Activated CD4-positive, CD25-positive, alpha-beta regulatory T cell treated with anti-CD3 and anti-CD28 coated beads, Interleukin-2, amount 50 U/mL, for 72 hours (primary cell): ENCODE measurements around the gene FOXO1.
A peak's percentile ranks its signal among the peaks of the same experiment; 100 is the strongest.

Experiments used
- DNase-seq: peaks from one replicate; pipeline ENCODE4 v3.0.0; 2021

The FOXO1 gene

GRCh38 chr13:40537146-40537895, 129.1 kb downstream of the FOXO1 start:
- no peak for DNase-seq

- no peak for DNase-seq
Observed at GRCh38 chr13:40536443-40537113, 129.9 kb downstream of the FOXO1 start.

- DNase-seq, result no peak
Observed at GRCh38 chr13:40535345-40535836, 131.1 kb downstream of the FOXO1 start.

- no peak for DNase-seq
Observed at GRCh38 chr13:40534456-40534855, 132.0 kb downstream of the FOXO1 start.

- no peak for DNase-seq
Observed at GRCh38 chr13:40533072-40533471, 133.4 kb downstream of the FOXO1 start.

GRCh38 chr13:40530961-40531360, 135.5 kb downstream of the FOXO1 start:
- no peak for DNase-seq

GRCh38 chr13:40528881-40529280, 137.6 kb downstream of the FOXO1 start:
- DNase-seq, result no peak

- no peak for DNase-seq
Observed at GRCh38 chr13:40527914-40528313, 138.5 kb downstream of the FOXO1 start.

GRCh38 chr13:40522282-40522681, 144.2 kb downstream of the FOXO1 start:
- DNase-seq, result no peak

GRCh38 chr13:40520916-40521315, 145.5 kb downstream of the FOXO1 start:
- DNase-seq, result no peak

- DNase-seq, result no peak
Observed at GRCh38 chr13:40519637-40520036, 146.8 kb downstream of the FOXO1 start.

GRCh38 chr13:40518481-40518882, 148.0 kb downstream of the FOXO1 start:
- peak; percentile 51 for DNase-seq

GRCh38 chr13:40517486-40518480, 148.7 kb downstream of the FOXO1 start:
- no peak for DNase-seq

- no peak for DNase-seq
Observed at GRCh38 chr13:40515702-40516101, 150.7 kb downstream of the FOXO1 start.

GRCh38 chr13:40514802-40515201, 151.6 kb downstream of the FOXO1 start:
- no peak for DNase-seq

GRCh38 chr13:40509876-40510275, 156.6 kb downstream of the FOXO1 start:
- DNase-seq, result no peak

- no peak for DNase-seq
Observed at GRCh38 chr13:40508767-40509342, 157.6 kb downstream of the FOXO1 start.

- DNase-seq, result no peak
Observed at GRCh38 chr13:40508127-40508526, 158.3 kb downstream of the FOXO1 start.

GRCh38 chr13:40506592-40507446, 159.6 kb downstream of the FOXO1 start:
- no peak for DNase-seq
